BLaER1 treated with 17β-estradiol and CSF1 and Interleukin-3, amounts not matched to agents 10 nM and 100 nM (cell line): ENCODE results near the gene OR8D4.
A peak's percentile ranks its signal among the peaks of the same experiment; 100 is the strongest.
"Not testable (repeated sequence)": the region's sequence is repeated elsewhere in the genome, so short reads cannot be mapped to it uniquely, and the experiment has no call there.

Experiments
- H3K27ac ChIP-seq, 11 experiments: shearing (Covaris generic); formaldehyde crosslinking; 2 replicates each; pipeline ENCODE4 v1.8.1; 2022
- H3K27me3 ChIP-seq, 11 experiments: shearing (Covaris generic); formaldehyde crosslinking; 2 replicates each; pipeline ENCODE4 v1.8.1; 2022
- H3K36me3 ChIP-seq, 11 experiments: shearing (Covaris generic); formaldehyde crosslinking; 2 replicates each; pipeline ENCODE4 v1.8.1; 2022
- H3K4me1 ChIP-seq, 10 experiments: shearing (Covaris generic); formaldehyde crosslinking; 2 replicates each; pipeline ENCODE4 v1.8.1; 2022
- H3K4me2 ChIP-seq, 11 experiments: shearing (Covaris generic); formaldehyde crosslinking; 2 replicates each; pipeline ENCODE4 v1.8.1; 2022
- H3K4me3 ChIP-seq, 10 experiments: shearing (Covaris generic); formaldehyde crosslinking; 2 replicates each; pipeline ENCODE4 v1.8.1; 2022
- H3K9ac ChIP-seq, 11 experiments: shearing (Covaris generic); formaldehyde crosslinking; 2 replicates each; pipeline ENCODE4 v1.8.1; 2022
- H3K9me3 ChIP-seq, 11 experiments: shearing (Covaris generic); formaldehyde crosslinking; replicated peaks in 1 of 11; 2 replicates each; pipeline ENCODE4 v1.8.1; 2022
- H4K20me1 ChIP-seq, 11 experiments: shearing (Covaris generic); formaldehyde crosslinking; 2 replicates each; pipeline ENCODE4 v1.8.1; 2022
- Cebpa-rat ChIP-seq, 11 experiments: shearing (Covaris generic); IDR thresholded peaks; 2 replicates each; pipeline ENCODE4 v1.8.1; 2022

Gene OR8D4

GRCh38 chr11:123901867-123902266 is at the start of gene OR8D4:
OR8D4 (plus strand) TSS chr11:123902167; CDS start chr11:123906432, 4,265 bp downstream.
- H3K27me3 ChIP-seq = no peaks in the 10 kb centered on the region
- no peak for TF ChIP-seq Cebpa-rat (IDR thresholded peaks at IDR 0.05)
- H3K9me3 ChIP-seq = no peaks in the 10 kb centered on the region
- no peak within 1 kb of the TSS for H3K9ac ChIP-seq
- H3K36me3 ChIP-seq = no peaks in the 10 kb centered on the region
- no peak within 1 kb of the TSS for H3K4me2 ChIP-seq
- no peaks in the 10 kb centered on the region for H4K20me1 ChIP-seq
- H3K4me1 ChIP-seq = no peaks in the 10 kb centered on the region
- H3K27ac ChIP-seq = no peak within 1 kb of the TSS
- H3K4me3 ChIP-seq = no peak within 1 kb of the TSS

GRCh38 chr11:123852321-123852720 is 49.6 kb upstream of the OR8D4 start:
- H3K36me3 ChIP-seq = no peaks in the 10 kb centered on the region
- H3K27me3 ChIP-seq = no peaks in the 10 kb centered on the region
- H3K4me1 ChIP-seq = peaks cover 0 to 10% (median 5%) of the 10 kb centered on the region in 10 experiments; a peak in 7 of 20 replicates
- peak overlapping the region in 3 of 11 experiments; percentile 5 to 16 (median 14); a peak in 2 of 22 replicates for H3K4me2 ChIP-seq
- no peak for TF ChIP-seq Cebpa-rat (IDR thresholded peaks at IDR 0.05)
- H3K4me3 ChIP-seq = no peak overlapping the region
- H3K27ac ChIP-seq = no peak overlapping the region
- H4K20me1 ChIP-seq = no peaks in the 10 kb centered on the region
- H3K9me3 ChIP-seq = peaks cover 13 to 42% (median 28%) of the 10 kb centered on the region in 11 experiments; a peak in 18 of 22 replicates
- H3K9ac ChIP-seq = no peak overlapping the region

- H3K36me3 ChIP-seq = no peaks in the 10 kb centered on the region
- H3K27ac ChIP-seq = no peak overlapping the region
- no peak overlapping the region for H3K4me2 ChIP-seq
- peaks cover 0 to 10% (median 5%) of the 10 kb centered on the region in 10 experiments; a peak in 7 of 20 replicates for H3K4me1 ChIP-seq
- peaks cover 13 to 45% (median 28%) of the 10 kb centered on the region in 11 experiments; a peak in 18 of 22 replicates for H3K9me3 ChIP-seq
- H3K27me3 ChIP-seq = no peaks in the 10 kb centered on the region
- no peaks in the 10 kb centered on the region for H4K20me1 ChIP-seq
- TF ChIP-seq Cebpa-rat (IDR thresholded peaks at IDR 0.05) = no peak
- H3K9ac ChIP-seq = no peak overlapping the region
- no peak overlapping the region for H3K4me3 ChIP-seq
These were observed 48.9 kb upstream of the OR8D4 start for GRCh38 chr11:123853038-123853437.

GRCh38 chr11:123856444-123856843 is 45.5 kb upstream of the OR8D4 start:
- Histone ChIP-seq H3K9ac (no peak overlapping the region), H3K4me3 (no peak overlapping the region), H4K20me1 (no peaks in the 10 kb centered on the region), H3K27ac (no peak overlapping the region), H3K4me2 (no peak overlapping the region), H3K9me3 (peaks cover 13 to 39% (median 26%) of the 10 kb centered on the region in 11 experiments; a peak in 18 of 22 replicates), H3K36me3 (no peaks in the 10 kb centered on the region), H3K27me3 (no peaks in the 10 kb centered on the region), H3K4me1 (peaks cover 0 to 10% (median 5%) of the 10 kb centered on the region in 10 experiments; a peak in 7 of 20 replicates)
- no peak for TF ChIP-seq Cebpa-rat (IDR thresholded peaks at IDR 0.05)

- Histone ChIP-seq H3K4me3 (no peak overlapping the region), H3K4me2 (no peak overlapping the region), H3K36me3 (no peaks in the 10 kb centered on the region), H3K4me1 (no peaks in the 10 kb centered on the region), H3K9ac (no peak overlapping the region), H3K27ac (no peak overlapping the region), H3K27me3 (no peaks in the 10 kb centered on the region), H3K9me3 (peaks cover 8 to 26% (median 22%) of the 10 kb centered on the region in 11 experiments; a peak in 18 of 22 replicates), H4K20me1 (no peaks in the 10 kb centered on the region)
- TF ChIP-seq Cebpa-rat (IDR thresholded peaks at IDR 0.05) = no peak
These were observed 42.2 kb upstream of the OR8D4 start for GRCh38 chr11:123859731-123860130.

GRCh38 chr11:123865293-123865692 is 36.7 kb upstream of the OR8D4 start:
- H3K27ac ChIP-seq = not testable (repeated sequence)

GRCh38 chr11:123867795-123868194 is 34.2 kb upstream of the OR8D4 start:
- not testable (repeated sequence) for H3K9me3 ChIP-seq, H3K4me3 ChIP-seq, H3K27ac ChIP-seq, H3K36me3 ChIP-seq, H3K9ac ChIP-seq, H3K27me3 ChIP-seq, H4K20me1 ChIP-seq, H3K4me1 ChIP-seq, H3K4me2 ChIP-seq

More at GRCh38 chr11:123865293-123865692, 36.7 kb upstream of the OR8D4 start:
- H3K9ac ChIP-seq, H3K4me2 ChIP-seq, H3K4me1 ChIP-seq, H3K4me3 ChIP-seq, H4K20me1 ChIP-seq, H3K36me3 ChIP-seq, H3K27me3 ChIP-seq, H3K9me3 ChIP-seq: not testable (repeated sequence)

GRCh38 chr11:123880912-123881311 is 21.1 kb upstream of the OR8D4 start:
- Histone ChIP-seq H3K9me3 (peaks cover 0 to 6% (median under 1%) of the 10 kb centered on the region in 11 experiments; a peak in 6 of 22 replicates), H3K4me3 (no peak overlapping the region), H4K20me1 (no peaks in the 10 kb centered on the region), H3K4me2 (no peak overlapping the region), H3K27ac (no peak overlapping the region), H3K36me3 (no peaks in the 10 kb centered on the region), H3K27me3 (no peaks in the 10 kb centered on the region), H3K4me1 (no peaks in the 10 kb centered on the region), H3K9ac (no peak overlapping the region)
- TF ChIP-seq Cebpa-rat (IDR thresholded peaks at IDR 0.05) = no peak

GRCh38 chr11:123885570-123885969 is 16.4 kb upstream of the OR8D4 start, which contains the start of gene TMEM225:
TMEM225 (minus strand) TSS chr11:123885670; CDS start chr11:123885425, 245 bp downstream.
- H3K4me1 ChIP-seq = no peaks in the 10 kb centered on the region
- H3K27ac ChIP-seq = no peak within 1 kb of the TSS
- H4K20me1 ChIP-seq = no peaks in the 10 kb centered on the region
- H3K4me2 ChIP-seq = no peak within 1 kb of the TSS
- no peak for TF ChIP-seq Cebpa-rat (IDR thresholded peaks at IDR 0.05)
- no peak within 1 kb of the TSS for H3K9ac ChIP-seq
- H3K36me3 ChIP-seq = no peaks in the 10 kb centered on the region
- H3K4me3 ChIP-seq = no peak within 1 kb of the TSS
- no peaks in the 10 kb centered on the region for H3K9me3 ChIP-seq
- H3K27me3 ChIP-seq = no peaks in the 10 kb centered on the region

GRCh38 chr11:123892031-123892430 is 9.9 kb upstream of the OR8D4 start:
- Histone ChIP-seq H3K4me2 (no peak overlapping the region), H3K27me3 (no peaks in the 10 kb centered on the region), H3K4me3 (no peak overlapping the region), H4K20me1 (no peaks in the 10 kb centered on the region), H3K9ac (no peak overlapping the region), H3K27ac (no peak overlapping the region), H3K36me3 (no peaks in the 10 kb centered on the region), H3K9me3 (no peaks in the 10 kb centered on the region), H3K4me1 (no peaks in the 10 kb centered on the region)
- no peak for TF ChIP-seq Cebpa-rat (IDR thresholded peaks at IDR 0.05)
